Hematopoietic multipotent progenitor cell treated with erythropoietin and hydrocortisone succinate and interleukin-3 and kit ligand, for 8 days (in vitro differentiated cells): ENCODE measurements around the gene RMI1.
"Not testable (repeated sequence)": the region's sequence is repeated elsewhere in the genome, so short reads cannot be mapped to it uniquely, and the experiment has no call there.

ENCODE experiments used
- DNase-seq: peaks from one replicate; pipeline ENCODE4 v3.0.0-alpha.2; 2015

The RMI1 gene

DNA sequence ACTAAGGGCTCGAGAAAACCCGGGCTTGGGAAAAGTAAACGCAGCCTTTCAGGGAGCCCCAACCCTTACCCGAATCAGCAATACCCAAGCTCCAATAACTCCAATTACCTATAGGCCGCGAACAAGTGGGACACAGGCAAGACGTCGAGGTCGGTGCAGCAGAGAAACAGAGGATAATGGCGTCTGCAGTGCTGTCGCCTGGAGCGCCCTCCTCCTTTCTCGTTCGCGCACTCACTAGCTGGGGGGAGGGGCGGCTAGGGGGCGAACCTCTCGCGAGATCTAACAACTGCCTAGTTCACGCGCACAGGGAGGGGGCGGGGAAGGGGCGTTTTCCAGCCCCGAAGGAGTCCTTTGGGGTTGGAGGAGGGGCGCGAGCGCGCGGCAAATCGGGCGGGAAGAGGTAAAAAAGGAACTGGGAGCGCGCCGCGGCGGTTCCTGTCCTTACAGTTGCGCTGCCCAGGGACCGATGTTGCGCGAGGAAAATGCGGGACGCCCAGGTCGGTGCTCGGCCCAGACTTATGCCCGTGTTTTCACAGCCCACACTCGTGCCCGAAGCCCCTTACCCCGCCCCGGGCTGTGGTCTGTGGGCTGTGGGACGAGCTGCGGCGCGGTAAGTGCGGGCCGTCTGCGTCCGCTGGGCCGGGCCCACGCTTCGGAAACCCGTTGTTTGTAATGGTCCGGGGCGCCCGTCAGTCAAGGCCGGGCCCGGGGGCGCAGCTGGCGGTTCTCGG, at the start of gene RMI1:
Gene RMI1, plus strand, starts transcription at position 411 of the 731 bp plus-strand sequence. CDS start 20,182 bp downstream, outside the sequence.
- DNase-seq = peak; percentile 98

DNA sequence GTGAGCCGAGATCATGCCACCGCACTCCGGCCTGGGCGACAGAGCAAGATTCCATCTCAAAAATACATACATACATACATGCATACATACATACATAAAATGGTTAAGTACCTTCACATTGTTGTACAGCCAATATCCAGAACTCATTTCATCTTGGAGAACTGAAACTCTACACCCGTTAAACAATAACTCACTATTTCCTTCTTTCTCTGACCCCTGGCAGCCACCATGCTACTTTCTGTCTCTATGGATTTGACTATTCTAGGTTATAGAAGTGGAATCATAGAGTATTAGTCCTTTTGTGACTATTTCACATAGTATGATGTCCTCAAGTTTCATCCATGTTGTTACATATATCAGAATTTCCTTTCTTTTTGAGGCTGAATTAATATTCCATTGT, 49.7 kb upstream of the RMI1 start:
- DNase-seq = no peak

DNA sequence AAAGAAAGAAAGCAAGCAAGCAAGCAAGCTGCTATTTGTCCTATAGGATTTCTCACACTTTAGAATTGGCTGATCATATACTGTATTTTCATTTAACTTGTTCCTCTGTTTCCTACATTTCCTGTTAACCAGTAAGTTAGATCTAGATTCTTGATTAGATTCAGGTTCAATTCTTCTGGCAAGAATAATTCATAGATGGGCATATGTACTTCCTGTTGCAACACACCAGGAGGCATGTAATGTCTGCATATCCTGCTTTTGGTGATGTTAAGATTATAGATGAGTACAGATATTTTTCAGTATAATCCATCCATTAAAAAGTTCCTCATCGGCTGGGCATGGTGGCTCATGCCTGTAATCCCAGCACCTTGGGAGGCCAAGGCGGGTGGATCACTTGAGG, 48.6 kb upstream of the RMI1 start:
- no peak for DNase-seq

DNA sequence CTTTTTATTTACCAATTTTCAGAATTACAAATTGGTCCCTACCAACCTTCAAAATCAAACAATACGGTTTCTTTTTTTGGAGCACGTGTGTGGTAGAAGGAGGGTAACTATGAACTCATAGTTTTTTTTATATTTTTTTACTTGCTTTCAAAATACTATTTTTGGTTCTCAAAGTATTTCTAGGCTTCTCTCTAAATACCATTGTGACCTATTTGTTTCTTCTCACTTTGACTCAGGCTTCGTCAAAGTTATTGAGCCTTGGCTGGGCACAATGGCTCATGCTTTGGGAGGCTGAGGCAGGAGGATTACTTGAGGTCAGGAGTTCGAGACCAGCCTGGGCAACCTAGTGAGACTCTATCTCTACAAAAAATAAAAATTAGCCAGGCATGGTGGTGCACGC, 47.8 kb upstream of the RMI1 start:
- no peak for DNase-seq

DNA sequence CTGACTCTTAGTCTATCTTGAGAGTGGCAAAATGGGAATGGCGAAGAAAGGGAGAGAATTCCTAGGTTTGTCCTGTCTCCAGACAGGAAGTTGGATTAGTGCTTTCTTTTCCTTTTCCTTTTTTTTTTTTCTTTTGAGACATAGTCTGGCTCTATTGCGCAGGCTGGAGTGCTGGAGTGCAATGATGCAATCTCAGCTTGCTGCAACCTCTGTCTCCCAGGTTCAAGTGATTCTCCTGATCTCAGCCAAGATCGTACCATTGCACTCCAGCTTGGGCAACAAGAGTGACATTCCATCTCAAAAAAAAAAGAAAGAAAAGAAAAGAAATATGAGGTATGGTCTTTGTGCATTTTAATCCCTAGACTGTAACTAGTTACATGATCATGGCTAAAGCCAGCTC, 46.8 kb upstream of the RMI1 start:
- no peak for DNase-seq

DNA sequence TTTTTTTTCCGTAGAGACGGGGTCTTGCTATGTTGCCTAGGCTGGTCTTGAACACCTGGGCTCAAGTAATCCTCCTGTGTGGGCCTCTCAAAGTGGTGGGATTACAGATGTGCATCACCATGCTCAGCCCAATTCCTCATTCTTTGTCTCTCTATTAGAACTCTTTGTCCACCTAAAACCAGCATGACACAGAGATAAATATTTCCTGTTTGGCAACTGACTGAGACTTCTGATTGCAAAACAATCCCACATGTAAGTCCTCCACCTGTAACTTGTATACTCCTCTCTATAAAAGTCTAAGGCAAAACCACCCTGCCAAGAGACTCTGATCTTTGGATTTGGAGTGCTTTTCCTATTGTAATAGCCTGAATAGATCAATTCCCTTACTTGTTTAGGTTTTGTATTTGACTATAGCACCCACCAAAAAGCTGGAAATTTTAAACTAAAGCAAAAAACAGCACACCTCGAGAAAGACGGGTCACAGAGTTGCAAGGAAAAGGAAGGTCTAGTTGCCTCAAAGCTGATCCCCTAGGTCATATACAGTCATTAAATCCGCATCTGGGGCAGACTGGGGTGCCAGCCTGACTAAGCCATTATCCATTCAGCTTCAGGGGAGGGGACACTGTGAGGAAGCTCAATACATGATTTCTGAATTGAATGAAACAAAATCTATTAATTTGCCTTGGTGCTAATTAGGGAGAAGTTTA, 45.9 kb upstream of the RMI1 start:
- DNase-seq = no peak

DNA sequence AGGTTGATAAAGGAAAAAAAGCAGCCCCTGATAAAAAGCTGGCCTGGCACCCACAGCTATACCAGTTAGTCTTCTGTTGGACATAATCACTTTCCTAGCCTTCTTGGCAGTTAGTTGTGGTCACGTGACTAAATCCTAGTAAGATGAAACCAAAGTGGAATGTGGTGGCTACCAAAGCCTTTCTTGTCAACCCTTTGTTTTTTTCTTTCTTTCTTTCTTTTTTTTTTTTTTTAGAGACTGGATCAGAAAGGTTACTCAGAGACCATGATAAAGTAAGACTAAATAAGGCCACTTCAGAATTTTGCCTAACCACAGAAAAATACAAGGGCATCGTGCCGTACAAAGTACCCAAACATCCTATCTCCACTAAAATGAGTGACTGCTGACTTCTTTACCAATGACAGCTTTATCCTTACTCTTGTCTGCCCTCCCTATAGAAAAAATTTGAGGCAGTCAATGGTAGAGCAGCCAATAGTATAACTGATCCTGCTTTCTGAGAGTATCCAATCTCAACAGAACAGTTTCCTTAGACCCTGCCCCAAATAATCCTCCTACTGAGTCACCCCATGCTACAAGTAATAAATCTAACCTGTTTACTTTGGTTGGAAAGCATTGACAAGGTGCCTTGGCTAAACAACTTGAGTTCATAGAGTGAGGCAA, 45.2 kb upstream of the RMI1 start:
- DNase-seq = peak; percentile 21

DNA sequence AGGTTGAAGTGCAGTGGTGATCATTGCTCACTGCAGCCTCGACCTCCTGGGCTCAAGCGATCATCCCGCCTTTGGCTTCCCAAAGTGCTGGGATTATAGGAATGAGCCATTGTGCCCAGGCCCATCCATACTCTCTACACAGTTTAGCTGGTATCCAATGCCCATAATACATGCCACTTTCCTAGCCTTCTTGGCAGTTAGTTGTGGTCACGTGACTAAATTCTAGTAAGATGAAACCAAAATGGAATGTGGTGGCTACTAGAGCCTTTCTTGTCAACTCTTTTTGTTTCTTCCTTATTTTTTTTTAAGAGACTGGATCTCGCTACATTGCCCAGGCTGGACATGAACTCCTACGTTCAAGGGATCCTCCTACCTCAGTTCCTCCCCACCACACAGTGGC, 44.1 kb upstream of the RMI1 start:
- no peak for DNase-seq

DNA sequence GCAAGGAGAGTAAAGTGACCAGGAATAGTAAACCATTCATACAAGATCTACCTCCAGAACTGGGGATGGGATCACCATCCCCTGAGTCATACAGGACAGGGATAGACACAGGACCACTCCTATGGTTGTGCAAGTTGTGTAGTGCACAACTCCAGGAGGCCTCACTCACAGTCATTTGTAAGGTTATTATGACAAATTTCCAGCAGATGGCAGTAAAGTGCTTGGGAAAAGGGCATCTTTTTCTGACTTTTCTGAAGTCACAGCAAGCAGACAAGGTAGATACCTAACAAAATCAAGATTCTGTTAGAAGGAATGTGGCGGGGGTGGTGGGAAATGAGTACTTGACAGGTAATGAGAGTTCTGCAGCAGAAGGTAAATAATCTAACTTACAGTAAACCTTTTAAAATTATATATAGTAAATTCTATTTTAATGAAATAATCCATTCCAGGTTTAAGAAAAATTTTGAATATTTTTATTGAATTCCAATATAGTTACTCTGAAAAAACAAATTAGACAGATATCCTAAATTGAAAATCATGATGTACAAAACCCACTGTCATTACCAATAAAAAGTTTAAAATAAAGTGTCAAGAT, 42.6 kb upstream of the RMI1 start:
- peak; percentile 84 for DNase-seq

DNA sequence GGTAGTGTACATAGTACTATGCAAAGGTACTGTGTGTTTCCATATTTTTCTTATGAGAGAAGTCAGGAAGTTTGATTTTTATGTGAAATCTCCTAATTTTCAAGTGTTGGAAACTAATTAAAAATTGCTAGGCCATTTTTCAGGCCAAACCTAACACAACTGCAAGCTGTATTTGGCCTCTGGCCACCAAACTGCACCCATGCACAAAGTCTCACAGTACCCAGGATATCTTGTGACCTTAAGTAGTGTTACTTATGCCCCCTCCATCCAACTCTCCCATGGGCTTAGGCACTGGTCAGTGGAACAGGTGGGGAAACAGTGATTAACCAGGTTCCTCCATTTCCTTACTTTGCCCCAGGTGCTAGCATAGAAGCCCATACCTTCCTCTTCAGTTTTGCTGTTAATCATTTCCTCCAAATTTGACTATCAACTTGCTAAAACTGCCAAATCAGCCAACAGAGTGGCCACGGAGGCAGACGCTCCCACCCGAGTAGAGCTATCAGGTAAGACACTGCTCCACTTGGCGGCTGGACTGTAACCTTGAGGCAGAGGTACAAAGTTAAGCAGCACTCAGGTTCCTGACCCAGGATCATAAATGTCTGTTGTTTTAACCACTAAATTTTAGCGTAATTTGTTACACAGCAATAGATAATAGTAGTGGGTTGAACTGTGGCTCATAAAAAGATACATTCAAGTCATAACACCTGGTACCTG, 39.9 kb upstream of the RMI1 start:
- DNase-seq = no peak

DNA sequence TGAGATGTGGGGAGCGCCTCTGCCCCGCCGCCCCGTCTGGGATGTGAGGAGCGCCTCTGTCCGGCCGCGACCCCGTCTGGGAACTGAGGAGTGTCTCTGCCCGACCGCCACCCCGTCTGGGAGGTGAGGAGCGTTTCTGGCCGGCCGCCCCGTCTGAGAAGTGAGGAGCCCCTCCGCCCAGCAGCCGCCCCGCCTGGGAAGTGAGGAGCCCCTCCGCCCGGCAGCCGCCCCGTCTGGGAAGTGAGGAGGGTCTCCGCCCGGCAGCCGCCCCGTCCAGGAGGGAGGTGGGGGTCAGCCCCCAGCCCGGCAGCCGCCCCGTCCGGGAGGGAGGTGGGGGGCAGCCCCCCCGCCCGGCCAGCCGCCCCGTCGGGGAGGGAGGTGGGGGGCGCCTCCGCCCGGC, 32.5 kb upstream of the RMI1 start:
- DNase-seq = not testable (repeated sequence)

DNA sequence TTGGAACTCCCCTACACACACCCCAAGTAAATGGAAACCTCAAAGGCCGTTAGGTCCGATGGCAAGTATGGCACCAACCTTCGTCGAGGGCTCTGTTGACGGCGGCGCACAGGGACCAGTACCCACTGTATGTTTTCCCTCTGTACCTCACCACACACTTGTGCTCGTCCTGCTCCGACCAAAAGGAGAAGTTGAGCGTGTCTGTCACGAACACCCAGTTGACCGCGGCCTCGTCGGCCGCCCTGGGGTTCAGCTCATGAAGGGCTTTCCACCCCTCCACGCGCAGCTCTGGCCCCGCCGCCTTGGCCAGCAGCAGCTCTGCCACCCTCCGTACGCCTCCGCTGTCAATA, 24.5 kb upstream of the RMI1 start:
- DNase-seq = peak; percentile 57

DNA sequence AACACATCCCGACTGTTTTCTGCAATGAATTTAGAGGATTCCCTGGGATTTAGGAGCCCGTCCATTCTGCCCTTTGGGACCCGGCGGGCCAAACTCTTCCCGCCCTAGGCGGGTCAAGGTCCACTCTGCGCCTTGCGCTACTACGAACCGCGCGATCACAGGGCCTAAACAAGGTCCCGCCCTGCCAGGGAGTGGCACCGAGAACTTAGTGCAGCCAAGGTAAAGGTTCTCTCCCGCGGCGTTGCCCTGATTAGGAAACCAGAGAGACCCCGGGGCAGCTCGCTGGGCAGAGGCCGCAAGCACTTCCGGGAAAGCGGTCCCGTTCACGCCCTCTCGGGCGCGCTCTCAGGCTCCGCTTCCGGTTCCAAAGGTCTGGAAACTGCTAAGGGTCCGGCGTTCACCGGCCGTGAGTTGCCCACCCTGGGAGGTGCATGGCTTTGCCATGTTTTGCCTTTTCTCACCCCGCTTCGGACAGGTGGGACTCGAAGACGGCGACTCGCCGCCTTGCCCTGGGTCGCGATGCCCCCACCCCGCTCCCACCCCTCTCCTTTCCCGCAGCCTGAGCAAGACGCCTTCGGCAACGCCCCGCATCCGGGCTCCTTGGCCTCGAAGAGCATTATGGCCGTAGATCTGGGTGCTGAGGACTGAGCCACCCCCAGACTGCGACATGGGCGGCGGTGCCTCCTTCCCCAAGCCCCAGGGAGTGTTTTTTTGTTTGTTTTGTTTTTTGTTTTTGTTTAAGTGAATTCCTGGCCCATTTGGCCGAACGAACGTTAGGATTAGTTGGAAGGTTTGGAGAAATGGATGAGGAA, 24.0 kb upstream of the RMI1 start:
- peak; percentile 84 for DNase-seq

DNA sequence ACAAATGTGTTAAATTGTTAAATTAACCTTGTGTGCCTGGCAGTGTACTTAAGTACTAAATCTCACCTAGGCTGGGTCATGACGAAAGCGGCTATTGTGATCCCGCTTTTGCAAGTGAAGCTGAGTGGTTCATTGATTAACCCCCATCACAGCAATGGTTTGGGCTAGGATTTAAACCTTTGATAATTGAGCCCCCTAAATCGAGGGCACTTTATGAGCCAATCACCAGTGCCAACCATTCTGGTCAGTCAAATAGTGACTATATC, 23.4 kb upstream of the RMI1 start:
- DNase-seq = no peak

DNA sequence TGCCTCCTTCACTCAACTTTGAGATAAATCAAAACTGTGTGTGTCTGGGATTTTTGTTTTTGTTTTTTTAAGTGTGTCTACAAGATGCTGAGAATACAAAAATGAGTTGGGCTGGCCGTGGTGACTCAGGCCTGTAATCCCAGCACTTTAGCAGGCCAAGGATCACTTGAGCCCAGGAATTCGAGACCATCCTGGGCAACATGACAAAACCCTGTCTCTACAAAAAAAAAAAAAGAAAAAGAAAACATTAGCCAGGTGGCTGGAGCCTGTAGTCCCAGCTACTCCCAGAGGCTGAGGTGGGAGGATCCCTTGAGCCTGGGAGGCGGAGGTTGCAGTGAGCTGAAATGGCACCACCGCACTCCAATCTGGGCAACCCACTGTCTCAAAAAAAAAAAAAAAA, 21.5 kb upstream of the RMI1 start:
- DNase-seq = no peak

DNA sequence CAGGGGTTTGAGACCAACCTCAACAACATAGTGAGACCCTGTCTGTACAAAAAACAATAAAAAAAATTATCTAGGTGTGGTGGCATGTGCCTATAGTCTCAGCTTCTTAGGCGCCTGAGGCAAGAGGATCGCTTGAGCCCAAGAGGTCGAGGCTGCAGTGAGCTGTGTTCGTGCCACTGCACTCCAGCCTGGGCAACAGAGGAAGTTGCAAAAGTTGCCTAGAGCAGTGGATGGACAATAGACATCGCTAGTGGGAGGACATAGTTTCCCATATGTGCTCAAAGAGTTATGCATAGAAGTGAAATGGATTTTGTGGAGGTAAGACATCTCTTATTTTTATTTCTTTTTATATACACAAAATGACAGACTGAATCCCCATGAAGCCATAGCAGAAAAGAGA, 19.6 kb upstream of the RMI1 start:
- no peak for DNase-seq

DNA sequence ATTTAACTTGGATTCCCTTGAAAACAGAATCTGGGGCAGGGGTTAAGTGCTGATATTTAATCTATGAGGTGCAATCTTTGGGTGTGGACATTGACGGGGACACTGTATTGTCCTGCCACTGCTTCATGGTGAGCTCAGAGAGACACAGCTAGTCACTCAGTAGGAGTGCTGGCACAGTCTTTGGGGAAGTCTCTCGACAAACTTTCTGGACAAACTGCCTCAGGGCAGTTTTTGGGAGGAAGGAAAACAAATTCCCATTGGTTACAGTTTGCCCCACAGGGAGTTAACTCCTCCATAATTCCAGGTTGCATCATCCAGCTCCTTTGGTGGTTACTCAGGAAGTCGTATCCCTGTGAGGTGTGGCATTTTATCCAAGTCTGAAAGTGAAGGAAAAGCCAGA, 18.4 kb upstream of the RMI1 start:
- no peak for DNase-seq

DNA sequence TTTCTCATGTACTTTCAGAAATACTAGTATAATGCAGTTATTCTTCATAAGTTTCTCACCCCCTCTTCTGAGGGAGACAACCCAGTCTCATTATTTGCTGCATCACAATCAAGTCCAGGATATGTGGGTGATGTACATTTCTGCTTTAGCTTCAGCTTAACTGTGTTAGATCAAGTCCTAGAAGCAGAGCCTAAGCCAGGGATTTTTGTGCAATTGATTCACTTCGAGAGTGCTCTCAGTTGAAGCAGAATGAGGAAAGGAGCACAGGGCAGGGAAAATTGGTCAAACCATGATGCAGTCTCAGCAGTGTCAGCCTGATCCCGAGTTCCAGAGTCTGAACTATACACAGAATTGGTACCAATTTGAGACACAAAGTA, 15.6 kb upstream of the RMI1 start:
- DNase-seq = peak; percentile 19

DNA sequence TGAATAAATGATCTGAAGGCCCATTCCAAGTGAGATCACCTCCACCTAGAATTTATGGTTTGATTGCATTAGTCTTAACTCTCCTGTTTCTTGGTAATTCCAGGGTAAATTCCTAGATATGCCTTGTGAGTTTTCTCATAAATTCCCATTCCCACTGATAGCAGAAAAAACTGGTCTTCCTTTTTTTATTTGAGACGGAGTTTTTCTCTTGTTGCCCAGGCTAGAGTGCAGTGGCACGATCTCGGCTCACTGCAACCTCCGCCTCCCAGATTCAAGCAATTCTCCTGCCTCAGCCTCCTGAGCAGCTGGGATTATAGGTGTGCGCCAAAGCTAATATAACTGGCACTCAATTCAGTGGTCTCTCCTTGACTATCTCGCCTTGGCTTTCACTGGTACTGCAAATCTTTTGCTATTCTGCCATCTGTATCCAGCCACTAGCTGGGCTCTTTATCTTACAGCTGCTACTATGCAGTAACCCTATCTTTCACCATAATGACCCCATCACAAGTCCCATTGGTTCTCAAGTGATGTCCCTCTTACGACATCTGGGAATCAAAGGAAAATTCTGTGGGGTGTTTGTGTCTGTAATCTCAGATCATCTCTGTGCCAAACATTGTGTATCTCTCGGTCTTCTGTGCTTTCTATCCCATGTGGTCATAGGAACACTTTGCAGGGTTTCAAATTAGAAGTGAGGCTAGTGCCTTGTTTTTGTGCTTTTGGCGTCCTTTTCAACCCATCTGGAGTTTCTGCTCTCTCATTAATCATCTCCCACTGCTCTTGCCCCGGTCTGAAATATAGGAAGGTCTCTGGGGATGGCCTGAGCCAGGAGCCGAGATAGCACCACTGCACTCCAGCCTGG, 15.0 kb upstream of the RMI1 start:
- peak; percentile 42 for DNase-seq

DNA sequence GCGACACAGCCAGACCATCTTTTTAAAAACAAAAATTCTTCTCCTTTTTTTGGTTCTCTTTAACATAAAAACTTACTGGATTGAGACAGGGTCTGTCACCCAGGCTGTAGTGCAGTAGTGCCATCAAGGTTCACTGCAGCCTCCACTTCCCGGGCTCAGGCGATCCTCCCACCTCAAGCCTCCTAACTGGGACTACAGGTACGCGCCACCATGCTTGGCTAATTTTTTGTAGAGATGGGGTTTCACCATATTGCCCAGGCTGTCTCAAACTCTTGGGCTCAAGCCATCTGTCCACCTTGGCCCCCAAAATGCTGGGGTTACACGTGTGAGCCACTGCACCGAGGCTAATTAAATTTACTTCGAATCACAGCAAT, 14.4 kb upstream of the RMI1 start:
- DNase-seq = no peak

DNA sequence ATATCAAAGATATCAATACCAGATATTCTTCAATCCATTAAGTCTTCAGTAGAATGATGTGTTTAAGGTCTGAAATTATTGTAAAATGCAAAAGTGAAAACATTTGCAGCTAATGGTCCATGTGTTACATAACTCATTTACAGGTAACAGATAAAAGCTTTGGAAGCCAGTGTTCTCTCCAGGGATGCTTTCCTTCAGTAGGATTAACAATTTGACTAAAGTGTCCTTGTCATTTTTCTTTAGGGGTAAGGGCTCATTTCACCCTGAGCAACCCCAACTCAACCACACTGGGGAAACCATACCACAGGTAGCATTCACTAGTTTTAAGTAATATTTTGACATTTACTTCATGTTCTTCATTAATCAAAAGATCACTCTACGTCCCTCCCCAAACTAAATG, 13.5 kb upstream of the RMI1 start:
- no peak for DNase-seq

DNA sequence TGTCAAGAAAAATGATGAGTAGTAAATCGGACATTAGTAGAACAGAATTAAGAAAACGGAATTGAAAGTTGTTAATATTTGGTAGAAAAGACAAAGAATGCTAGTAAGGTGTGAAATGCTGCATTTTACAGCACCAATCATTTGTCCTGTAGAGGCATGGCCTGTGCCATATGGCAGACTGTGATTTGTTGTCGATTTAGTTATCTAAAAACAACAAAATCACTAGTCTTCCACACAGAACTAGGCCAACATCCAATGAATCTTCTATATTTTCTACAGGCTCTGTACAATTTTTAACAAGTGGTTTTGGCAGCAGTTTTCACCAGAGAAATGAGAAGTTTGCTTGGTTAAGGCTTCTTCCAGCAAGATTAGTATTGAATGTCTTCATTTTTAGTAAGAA, 11.0 kb upstream of the RMI1 start:
- DNase-seq = no peak
